Peyer's patch (tissue), 4 donors: ENCODE measurements around the gene WDR38.

ENCODE experiments used
- CTCF ChIP-seq, 6 experiments: fragments of 450-650 bp in 4 of 6; fragments of 200-600 bp in 2 of 6; sonication (generic) in 1 of 6; IDR thresholded peaks; one replicate each; pipeline ENCODE4 v1.5.1; 2017 to 2019; ENCODE audit warnings: antibody characterized with exemption in 6 of 6, mild to moderate bottlenecking in 3 of 6, moderate library complexity in 1 of 6
- POLR2A ChIP-seq, 2 donors: fragments of 450-650 bp; IDR thresholded peaks; one replicate each; pipeline ENCODE4 v1.5.1; 2017; ENCODE audit warnings: antibody characterized with exemption in 2 of 2, mild to moderate bottlenecking in 2 of 2, moderate library complexity in 2 of 2

GRCh38 chr9:124858330-124859046, 5.2 kb downstream of the WDR38 start:
- TF ChIP-seq CTCF (IDR thresholded peaks at IDR 0.05) (no peak), POLR2A (IDR thresholded peaks at IDR 0.05) (no peak)
